Testis (tissue), 5 donors: ENCODE data around the gene GNB4. TPM values are rescaled to one million over a fixed set of nuclear protein-coding genes. Genes with fewer than 3 reads are reported as not detected.

Source experiments
- DNase-seq: peaks from one replicate; pipeline ENCODE4 v3.0.0-alpha.2; 2019
- H3K27ac ChIP-seq, 2 donors: fragments of 200-600 bp; sonication (generic); one replicate each; pipeline ENCODE4 v1.5.1; 2019
- H3K27me3 ChIP-seq: fragments of 200-600 bp; sonication (generic); one replicate; pipeline ENCODE4 v1.5.1; 2019
- H3K36me3 ChIP-seq: fragments of 200-600 bp; sonication (generic); one replicate; pipeline ENCODE4 v1.5.1; 2017; ENCODE audit warnings: low read depth; ENCODE audit errors: missing control alignments
- H3K4me1 ChIP-seq: fragments of 200-600 bp; sonication (generic); one replicate; pipeline ENCODE4 v1.5.1; 2019
- H3K4me3 ChIP-seq, 2 donors: fragments of 200-600 bp; sonication (generic); one replicate each; pipeline ENCODE4 v1.5.1; 2017 to 2019
- H3K9me3 ChIP-seq: fragments of 200-600 bp; sonication (generic); one replicate; pipeline ENCODE4 v1.5.1; 2017
- CTCF ChIP-seq, 3 experiments: fragments of 450-650 bp in 2 of 3; fragments of 200-600 bp in 1 of 3; sonication (generic) in 1 of 3; IDR thresholded peaks; one replicate each; pipeline ENCODE4 v1.5.1; 2016 to 2019; ENCODE audit warnings: antibody characterized with exemption in 3 of 3, mild to moderate bottlenecking in 2 of 3, moderate library complexity in 1 of 3
- POLR2A ChIP-seq: fragments of 450-650 bp; IDR thresholded peaks from one replicate; pipeline ENCODE4 v1.6.1; 2017; ENCODE audit warnings: antibody characterized with exemption, mild to moderate bottlenecking, moderate library complexity
- WGBS, 2 donors: methylation state at CpG; one replicate each; pipeline ENCODE4 v1.1.5; 2018; 5-methylcytosine and 5-hydroxymethylcytosine counted together
- intact Hi-C: fragments of 100-400 bp; cut with DNase I; formaldehyde crosslinking; loops from one replicate; pipeline ENCODE4 v1.15.1; 2023; ENCODE audit warnings: low total_unique reads
- long read RNA-seq, 2 donors: transcript quantifications; one replicate each; lab custom pipeline, GENCODE V29; 2026
- polyA plus RNA-seq: library from polyadenylated mRNA; stranded (reverse); fragments of 350-450 nt; fragmentation: Illumina TruSeq; extraction: RNeasy Lipid Tissue Mini Kit (QIAGEN cat#74804); gene quantifications from one replicate; pipeline ENCODE4 v1.2.3, GENCODE V29; 2014; ENCODE audit warnings: low read depth, low replicate concordance; ENCODE audit not compliant: insufficient read depth
- total RNA-seq, 2 donors: library from RNA; depleted of rRNA; stranded (reverse); fragments of >200 nt; gene quantifications; one replicate each; pipeline ENCODE4 v1.2.3, GENCODE V29; 2016

GNB4 gene
- total RNA-seq, result 1 to 10 TPM; 9.5 to 9.8 TPM
- 8.7 TPM for polyA plus RNA-seq
- long read RNA-seq, donor 1, full-length matches to known transcripts, result 12 of 12 reads
- long read RNA-seq, donor 1, partial matches to known transcripts, result 0 of 12 reads
- long read RNA-seq, donor 1, other reads (novel, unspliced or antisense), result 0 of 12 reads
- long read RNA-seq, donor 2, full-length matches to known transcripts, result 4 of 4 reads
- long read RNA-seq, donor 2, partial matches to known transcripts, result 0 of 4 reads
- long read RNA-seq, donor 2, other reads (novel, unspliced or antisense), result 0 of 4 reads

GRCh38 chr3:179451265-179452175 is at the start of gene GNB4:
Gene GNB4, minus strand, starts transcription at chr3:179451470. Its CDS starts 25,270 bp downstream, at chr3:179426200.
- peak; percentile 82 for DNase-seq
- peak within 1 kb of the TSS; percentile 87 to 95 for H3K27ac ChIP-seq
- TF ChIP-seq POLR2A, result no peak
- no peak for TF ChIP-seq CTCF (IDR thresholded peaks at IDR 0.05)
- 2 to 3% methylated on average over 30 to 64 of the region's 90 CpGs for WGBS, 2 donors
- no peaks in the 10 kb centered on the region for H3K9me3 ChIP-seq
- intact Hi-C loops, result no loop called here
- no peaks in the 10 kb centered on the region for H3K27me3 ChIP-seq
- H3K4me3 ChIP-seq, result peak within 1 kb of the TSS; percentile 73 to 76
- H3K4me1 ChIP-seq, result peaks cover 11% of the 10 kb centered on the region
- no peaks in the 10 kb centered on the region for H3K36me3 ChIP-seq

- H3K4me1 ChIP-seq, result no peaks in the 10 kb centered on the region
- H3K27ac ChIP-seq, result no peak overlapping the region
- DNase-seq, result no peak
- H3K36me3 ChIP-seq, result no peaks in the 10 kb centered on the region
- H3K9me3 ChIP-seq, result no peaks in the 10 kb centered on the region
- intact Hi-C loops, result no loop called here
- H3K27me3 ChIP-seq, result no peaks in the 10 kb centered on the region
- TF ChIP-seq POLR2A (no peak), CTCF (IDR thresholded peaks at IDR 0.05) (no peak)
- no peak overlapping the region for H3K4me3 ChIP-seq
Measured at GRCh38 chr3:179495483-179495882, 44.2 kb upstream of the GNB4 start.

GRCh38 chr3:179493260-179493659 is 42.0 kb upstream of the GNB4 start:
- H3K36me3 ChIP-seq, result no peaks in the 10 kb centered on the region
- no peaks in the 10 kb centered on the region for H3K9me3 ChIP-seq
- no peak overlapping the region for H3K4me3 ChIP-seq
- H3K27ac ChIP-seq, result no peak overlapping the region
- DNase-seq, result no peak
- intact Hi-C loops, result no loop called here
- no peaks in the 10 kb centered on the region for H3K27me3 ChIP-seq
- TF ChIP-seq POLR2A (no peak), CTCF (IDR thresholded peaks at IDR 0.05) (no peak)
- H3K4me1 ChIP-seq, result no peaks in the 10 kb centered on the region

GRCh38 chr3:179488213-179488612 is 36.9 kb upstream of the GNB4 start:
- Histone ChIP-seq H3K27me3 (no peaks in the 10 kb centered on the region), H3K4me1 (no peaks in the 10 kb centered on the region), H3K9me3 (no peaks in the 10 kb centered on the region), H3K27ac (no peak overlapping the region), H3K36me3 (no peaks in the 10 kb centered on the region), H3K4me3 (no peak overlapping the region)
- intact Hi-C loops, result no loop called here
- no peak for DNase-seq
- TF ChIP-seq CTCF (IDR thresholded peaks at IDR 0.05), result no peak
- no peak for TF ChIP-seq POLR2A
